NCI-H2227 treated with DMSO at 0.1 percent for 48 hours (cell line): ENCODE data around the gene LCAT.
"Not testable (repeated sequence)": the region's sequence is repeated elsewhere in the genome, so short reads cannot be mapped to it uniquely, and the experiment has no call there.

ENCODE experiments used
- DNase-seq: peaks from one replicate; lab custom pipeline; 2025; lab: John Stamatoyannopoulos, UW

Gene LCAT

DNA sequence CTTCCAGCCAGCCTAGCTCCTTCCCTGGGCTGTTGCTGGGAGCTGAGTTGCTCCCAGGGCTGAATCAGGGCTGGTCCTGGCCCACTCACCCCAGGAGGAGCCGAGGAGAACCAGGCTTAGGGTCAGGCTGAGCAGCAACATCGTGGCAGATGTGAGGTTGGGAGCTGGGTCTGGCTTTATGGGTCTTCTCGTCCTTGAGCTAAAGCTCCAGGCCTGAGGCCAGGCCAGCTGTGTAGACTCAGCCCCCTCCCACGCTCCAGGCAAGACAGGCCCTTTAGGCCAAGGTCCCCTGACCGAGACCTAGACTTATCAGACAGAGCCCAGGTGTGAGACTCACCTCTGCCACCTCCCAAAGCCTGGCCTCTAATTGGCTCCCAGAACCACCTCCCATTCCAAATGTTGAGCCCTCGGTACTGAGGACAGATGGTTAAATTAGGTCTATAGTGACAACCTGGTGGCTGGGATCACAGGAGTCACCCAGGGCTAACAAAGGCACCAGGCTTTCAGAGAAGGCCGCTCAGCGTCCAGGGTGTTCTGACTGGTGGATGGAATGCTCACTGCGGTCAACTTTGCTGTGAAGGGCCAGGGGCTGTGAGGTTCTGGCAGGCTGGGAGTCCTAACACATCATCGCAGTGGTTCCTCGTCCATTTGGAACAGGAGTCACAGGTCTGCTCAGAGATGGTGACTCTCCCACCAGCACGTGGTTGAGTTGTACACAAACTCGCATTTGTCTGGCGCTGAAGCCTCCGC lies 12.0 kb downstream of the LCAT start, which contains the start of gene CTRL:
Gene CTRL, minus strand, starts transcription at position 151 of the 750 bp plus-strand sequence. Its CDS starts 10 bp downstream, at position 141.
- no peak for DNase-seq

GRCh38 chr16:67930678-67931211 lies 13.2 kb downstream of the LCAT start:
- no peak for DNase-seq

GRCh38 chr16:67930191-67930590 lies 13.7 kb downstream of the LCAT start:
- no peak for DNase-seq

GRCh38 chr16:67928561-67929364 lies 15.2 kb downstream of the LCAT start:
- DNase-seq, result peak; percentile 29

- DNase-seq, result no peak
Observed at GRCh38 chr16:67928147-67928546, 15.8 kb downstream of the LCAT start.

- DNase-seq, result no peak
Observed at GRCh38 chr16:67927131-67927941, 16.6 kb downstream of the LCAT start.

GRCh38 chr16:67926181-67926750 lies 17.7 kb downstream of the LCAT start:
- no peak for DNase-seq

- DNase-seq, result no peak
Observed at GRCh38 chr16:67924140-67924906, 19.6 kb downstream of the LCAT start.

DNA sequence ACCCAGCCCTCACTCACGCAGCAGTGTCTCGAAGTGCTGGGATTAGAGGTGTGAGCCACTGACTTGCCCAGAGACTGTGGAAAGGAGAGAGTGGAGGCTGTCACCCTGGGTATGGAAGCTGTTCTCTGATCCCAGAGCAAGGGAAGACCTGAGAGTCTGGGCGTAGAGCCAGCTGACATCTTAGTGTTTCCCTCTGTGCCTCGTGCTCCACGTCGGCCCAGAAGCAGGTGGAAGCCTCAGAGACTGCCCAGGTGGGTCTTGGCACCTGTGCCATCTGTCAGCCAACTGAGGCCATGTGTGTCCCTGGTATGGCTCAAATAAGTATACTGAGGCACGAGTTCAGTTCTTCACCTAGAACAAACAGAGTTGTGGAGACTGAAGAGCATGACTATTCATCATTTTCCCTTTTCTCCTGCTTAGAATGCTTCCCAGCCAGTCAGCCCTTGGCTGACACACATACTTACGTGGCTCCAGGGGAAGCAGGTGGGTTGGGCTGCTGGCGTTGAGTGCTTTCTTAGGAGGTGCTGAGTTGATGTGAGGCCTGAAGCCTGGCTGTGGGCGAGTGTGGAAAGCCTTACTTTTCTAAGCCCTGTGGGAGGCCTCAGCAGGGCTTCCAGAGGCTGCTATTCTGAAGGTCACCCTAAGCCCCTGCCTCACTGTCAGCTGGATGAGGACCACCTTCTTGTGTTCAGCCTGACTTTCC lies 20.4 kb downstream of the LCAT start:
- no peak for DNase-seq

DNA sequence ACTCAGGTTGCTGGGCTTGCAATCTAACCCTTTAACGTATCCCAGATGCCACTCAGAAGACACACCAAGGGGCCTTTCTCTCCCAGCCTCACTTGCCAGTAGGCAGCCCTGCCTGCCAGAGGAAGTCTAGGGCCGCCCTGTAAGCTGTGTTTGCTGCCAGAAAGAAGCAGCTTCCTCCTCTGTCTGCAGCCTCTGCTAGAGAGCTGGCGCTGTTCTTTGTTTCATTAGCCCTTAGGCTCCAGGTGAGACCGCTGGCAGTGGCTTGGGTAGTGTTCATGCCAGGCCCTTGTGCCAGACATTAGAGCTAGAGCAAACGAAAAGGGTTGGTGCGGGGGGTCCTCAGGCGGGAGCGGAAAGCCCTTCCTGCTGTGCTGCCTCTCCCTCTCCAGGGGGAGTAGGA lies 21.2 kb downstream of the LCAT start:
- DNase-seq, result no peak

- no peak for DNase-seq
Observed at GRCh38 chr16:67922221-67922620, 21.7 kb downstream of the LCAT start.

DNA sequence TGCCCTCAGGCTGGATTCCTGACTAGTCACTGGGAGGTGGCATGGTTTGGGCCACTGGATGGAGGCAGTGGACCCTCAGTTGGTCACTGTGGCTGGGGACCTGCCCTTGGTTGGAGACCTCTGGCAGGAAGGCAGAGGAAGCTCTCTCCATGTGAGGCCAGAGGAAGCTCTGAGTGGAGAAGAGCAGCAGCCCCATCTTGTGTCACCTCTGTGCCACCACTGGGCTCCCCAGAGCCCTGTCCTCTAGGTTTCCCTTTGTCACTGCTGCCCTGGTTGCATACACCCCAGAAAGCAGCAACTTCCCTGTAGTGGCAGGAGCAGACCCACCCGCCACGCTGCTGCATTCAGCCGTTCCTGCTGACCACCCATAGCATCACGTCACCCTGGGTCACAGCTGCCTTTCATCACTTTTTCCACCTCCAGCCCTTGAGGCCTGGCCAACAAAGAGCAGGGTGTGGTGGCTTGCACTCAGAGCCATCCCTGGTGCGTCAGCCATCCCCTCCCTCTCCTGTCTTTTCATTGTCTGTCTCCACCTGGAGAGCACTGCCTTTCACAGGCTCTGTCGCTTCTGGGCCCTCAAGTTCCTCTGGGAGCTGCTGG lies 24.2 kb downstream of the LCAT start:
- no peak for DNase-seq

- DNase-seq, result no peak
Observed at GRCh38 chr16:67917852-67918236, 26.1 kb downstream of the LCAT start.

- no peak for DNase-seq
Observed at GRCh38 chr16:67917140-67917851, 26.6 kb downstream of the LCAT start.

GRCh38 chr16:67915831-67916723 lies 27.8 kb downstream of the LCAT start:
- DNase-seq, result no peak

DNA sequence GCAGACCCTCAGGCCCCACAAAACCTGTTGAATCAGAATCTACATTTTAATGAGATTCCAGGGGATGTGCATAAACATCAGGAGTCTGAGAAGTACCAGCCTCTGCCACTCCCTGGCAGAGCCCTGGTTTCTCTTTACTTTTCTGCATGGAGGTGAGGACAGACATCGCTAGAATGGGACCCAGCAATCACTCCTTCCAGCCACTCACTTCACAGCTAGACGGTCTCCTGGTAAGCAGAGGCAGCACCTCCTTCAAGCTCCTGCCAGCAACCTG lies 28.5 kb downstream of the LCAT start:
- not testable (repeated sequence) for DNase-seq

DNA sequence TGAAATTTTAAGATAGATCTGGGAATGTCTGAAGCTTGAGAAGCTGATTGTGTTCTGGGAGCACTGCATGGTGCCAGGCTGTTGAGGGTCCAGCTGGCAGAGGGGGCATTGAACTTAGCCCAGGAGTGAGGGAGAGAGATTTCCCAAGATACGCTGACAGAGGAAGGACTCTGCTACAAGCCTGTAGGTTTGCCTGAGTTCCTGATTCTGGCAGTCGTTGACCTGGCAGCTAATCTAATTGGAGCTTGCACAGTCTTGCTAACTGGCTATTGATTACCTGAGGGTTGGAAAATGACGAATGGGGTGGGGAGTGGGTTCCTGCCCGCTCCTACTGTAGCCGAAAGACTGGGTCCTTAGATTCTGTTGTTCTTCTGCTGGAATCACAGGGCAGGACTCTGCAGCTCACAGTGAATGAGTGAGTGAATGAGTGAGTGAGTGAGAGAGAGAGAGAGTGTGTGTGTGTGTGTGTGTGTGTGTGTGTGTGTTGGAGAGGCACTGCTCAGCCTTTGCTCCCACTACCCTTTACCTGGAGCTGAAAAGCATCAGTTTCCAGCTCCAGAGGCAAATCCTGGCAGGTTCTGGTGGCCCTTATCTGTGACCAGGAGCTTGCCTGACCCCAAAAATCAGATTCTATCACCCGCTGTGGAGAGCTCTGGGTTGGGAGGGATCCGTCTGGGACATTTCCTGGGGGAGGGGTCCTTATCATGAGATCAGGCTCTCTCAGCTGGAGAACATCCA lies 29.0 kb downstream of the LCAT start:
- DNase-seq, result no peak

- DNase-seq, result no peak
Observed at GRCh38 chr16:67910158-67910557, 33.8 kb downstream of the LCAT start.
